ENCODE results near the gene IRF4.
"Not testable (repeated sequence)": the region's sequence is repeated elsewhere in the genome, so short reads cannot be mapped to it uniquely, and the experiment has no call there.

Gene IRF4

DNA sequence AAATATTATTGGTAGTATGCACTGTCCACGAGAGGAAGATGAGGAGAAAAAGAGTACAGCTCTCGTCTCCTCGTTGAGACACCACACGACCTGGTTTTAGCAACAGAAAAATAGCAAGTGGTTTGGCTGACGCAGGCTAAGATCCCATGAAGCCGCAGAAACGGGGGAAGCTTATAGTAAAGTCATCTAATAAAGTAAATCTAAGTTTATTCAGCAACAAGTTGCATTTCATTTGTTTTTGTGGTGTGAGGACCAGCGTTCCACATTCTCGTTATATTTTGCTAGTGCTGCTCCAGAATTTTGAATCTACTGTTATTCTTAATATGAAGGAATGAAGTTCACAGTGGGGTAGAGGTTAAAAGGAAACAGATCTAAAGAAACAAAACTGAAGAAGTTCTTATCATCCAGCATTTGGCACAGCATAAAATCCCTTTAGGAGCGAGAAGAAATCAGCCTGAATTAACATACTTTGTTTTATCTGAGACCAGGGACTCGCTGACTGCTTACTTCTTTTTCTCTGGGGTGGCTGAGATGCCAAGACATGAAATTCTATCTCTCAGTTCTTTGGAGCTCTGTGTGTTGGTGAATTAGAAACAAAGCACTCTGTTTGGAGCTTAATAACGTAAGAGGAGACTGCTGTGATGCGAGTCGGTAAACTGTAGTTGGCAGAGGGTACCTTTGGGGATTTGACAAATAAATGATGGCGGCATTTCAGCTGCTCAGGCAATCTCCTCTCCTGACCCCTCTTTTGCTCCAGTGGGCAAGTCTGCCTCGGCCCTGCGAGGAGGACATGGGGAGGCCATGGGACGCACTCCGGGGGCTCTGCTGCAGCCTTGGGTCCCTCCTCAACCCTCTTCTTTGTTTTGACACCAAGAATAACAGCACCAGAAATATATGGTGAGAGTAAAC lies 24.9 kb upstream of the IRF4 start:
- no peak for DNase-seq

- no peak for DNase-seq
These were observed 24.2 kb upstream of the IRF4 start for GRCh38 chr6:367298-367794.

DNA sequence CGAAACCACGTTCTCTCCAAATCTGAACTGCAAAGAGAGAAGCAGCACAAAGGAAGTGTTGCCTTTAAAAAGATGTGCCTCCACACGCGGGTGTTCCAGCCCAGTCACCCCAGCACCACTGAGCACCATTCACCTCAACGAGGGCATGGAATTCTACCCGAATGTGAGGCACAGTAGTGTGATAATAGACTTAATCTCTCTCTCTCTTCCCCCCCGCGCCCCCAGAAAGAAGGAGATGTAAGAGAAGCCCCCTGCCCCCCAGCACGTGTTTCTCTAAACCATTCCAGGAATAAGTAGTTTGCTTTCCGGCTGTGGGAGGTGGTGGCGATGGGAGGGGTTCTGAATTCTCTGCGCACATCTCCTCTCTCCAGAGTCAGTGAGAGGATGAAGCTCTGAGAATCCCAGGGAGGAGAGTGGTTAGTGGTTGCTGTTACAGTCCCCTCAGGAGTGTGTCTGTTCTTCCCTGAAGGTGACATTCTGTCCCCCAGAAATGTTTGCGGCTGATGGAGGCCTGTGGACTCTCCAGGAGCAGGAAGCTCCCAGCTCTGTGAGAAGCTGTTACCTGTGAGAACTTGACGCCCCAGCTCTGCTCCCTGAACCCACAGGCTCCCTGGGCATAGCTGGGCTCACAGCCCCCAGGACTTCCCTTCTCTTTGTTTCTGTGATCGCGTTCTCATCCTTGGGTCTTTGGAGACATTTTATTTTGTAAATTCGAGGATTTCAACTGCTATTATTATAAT lies 23.5 kb upstream of the IRF4 start:
- no peak for DNase-seq

GRCh38 chr6:369559-370431 lies 21.8 kb upstream of the IRF4 start:
- DNase-seq: no peak

GRCh38 chr6:370555-370954 lies 21.0 kb upstream of the IRF4 start:
- no peak for DNase-seq

DNA sequence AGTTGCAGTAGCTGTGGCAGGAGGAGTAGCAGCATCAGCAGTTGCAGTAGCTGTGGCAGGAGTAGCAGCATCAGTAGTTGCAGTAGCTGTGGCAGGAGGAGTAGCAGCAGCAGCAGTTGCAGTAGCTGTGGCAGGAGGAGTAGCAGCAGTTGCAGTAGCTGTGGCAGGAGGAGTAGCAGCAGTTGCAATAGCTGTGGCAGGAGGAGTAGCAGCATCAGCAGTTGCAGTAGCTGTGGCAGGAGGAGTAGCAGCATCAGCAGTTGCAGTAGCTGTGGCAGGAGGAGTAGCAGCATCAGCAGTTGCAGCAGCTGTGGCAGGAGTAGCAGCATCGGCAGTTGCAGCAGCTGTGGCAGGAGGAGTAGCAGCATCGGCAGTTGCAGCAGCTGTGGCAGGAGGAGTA lies 19.7 kb upstream of the IRF4 start:
- DNase-seq: not testable (repeated sequence)

- DNase-seq: no peak
These were observed 19.1 kb upstream of the IRF4 start for GRCh38 chr6:372336-372911.

- DNase-seq: no peak
These were observed 18.5 kb upstream of the IRF4 start for GRCh38 chr6:373031-373430.

DNA sequence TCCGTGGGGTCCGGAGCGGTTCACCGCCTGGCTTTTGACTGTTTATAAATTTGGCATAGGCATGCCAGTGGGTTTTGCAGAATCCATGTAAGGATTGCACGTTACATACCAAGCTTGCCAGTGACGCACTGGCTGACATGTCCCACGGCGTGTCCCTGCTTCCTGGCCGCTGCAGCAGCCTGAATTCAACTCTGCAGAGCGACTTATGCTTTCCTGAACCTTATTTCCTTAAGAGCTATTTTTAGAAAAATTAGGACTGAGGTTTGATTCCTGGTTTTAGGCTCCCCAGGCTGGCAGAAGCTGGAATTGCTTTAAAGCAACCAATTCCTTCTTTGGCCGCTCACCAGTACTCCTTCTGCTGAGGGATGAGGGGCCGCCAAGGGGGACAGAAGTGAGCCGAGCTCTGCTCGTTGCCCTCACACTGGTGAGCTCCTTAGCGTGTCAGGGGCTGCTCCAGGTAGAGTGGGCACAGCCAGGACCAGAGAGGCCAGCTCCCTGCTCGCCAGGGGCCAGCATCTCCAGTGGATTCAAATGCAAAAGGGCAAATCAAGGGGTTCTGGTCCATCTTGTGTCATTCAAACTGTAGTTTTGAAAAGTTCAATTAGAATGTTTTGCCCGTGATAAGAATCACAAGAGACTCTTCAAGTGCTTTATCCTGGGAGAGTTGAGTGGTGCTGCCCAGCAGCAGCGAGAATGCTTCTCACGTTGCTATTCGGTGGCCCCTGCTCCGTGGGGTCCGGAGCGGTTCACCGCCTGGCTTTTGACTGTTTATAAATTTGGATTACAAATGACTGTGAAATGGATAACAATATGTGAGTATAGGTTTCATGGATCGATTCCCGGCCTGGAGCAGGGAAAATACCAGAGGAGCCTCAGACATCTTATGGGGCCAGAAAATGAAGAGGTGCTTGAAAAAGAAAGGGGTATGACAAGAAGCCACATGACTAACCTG lies 17.5 kb upstream of the IRF4 start:
- no peak for DNase-seq

DNA sequence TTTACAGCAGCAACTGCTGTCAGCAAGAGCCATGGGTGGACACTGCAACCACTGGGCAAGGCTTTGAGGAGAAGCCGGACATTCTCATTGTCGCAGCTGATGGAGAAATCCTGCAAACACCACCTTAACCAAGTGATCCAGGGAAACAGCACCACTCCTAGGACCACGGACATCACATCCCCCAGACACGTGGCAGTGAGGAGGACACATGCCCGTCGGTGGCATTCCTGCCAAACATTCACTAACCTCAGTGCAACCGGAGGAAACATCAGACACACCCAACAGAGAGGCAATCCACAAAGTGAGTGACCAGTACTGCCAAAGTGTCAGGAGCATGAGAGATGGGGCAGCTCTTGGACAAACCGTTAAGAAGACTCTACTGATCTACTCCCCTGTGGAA lies 16.6 kb upstream of the IRF4 start:
- DNase-seq: no peak

DNA sequence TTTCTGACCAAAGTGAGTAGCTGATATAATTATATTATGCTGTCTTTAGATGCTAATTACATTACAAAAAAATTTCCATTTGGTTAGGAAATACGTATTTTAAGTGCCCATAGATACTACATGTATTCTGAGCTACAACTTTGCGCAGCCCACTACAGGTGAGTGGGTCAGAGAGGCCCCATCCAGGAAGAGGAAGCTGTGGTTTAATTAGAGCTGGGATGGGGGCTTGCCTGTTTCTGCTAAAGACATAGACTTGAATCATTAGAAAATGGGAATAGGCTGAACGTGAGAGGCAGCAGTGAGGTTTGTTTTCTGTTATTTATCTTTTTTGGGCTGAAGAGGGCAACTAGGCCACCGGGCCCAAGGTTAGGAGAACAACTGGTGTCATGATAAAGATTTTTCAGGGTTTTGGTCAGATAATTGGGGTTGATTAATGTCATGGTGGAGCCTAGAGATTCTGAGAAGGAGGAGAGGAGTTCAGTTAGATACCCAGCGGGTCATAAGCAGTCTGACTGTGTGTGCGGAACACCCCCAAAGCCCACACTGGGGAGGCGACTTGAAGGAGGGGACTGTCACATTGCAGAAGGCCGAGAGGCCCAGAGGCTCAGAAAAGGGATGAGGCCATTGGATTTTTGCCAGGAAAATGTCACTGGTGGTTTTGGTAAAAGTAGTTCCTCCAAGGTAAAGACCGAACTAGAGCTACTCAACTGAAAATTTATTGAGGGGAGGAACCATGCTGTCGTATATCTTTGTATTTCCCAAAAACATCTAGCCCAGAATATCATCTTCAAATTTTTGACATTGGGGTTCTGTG lies 14.5 kb upstream of the IRF4 start:
- DNase-seq: no peak

DNA sequence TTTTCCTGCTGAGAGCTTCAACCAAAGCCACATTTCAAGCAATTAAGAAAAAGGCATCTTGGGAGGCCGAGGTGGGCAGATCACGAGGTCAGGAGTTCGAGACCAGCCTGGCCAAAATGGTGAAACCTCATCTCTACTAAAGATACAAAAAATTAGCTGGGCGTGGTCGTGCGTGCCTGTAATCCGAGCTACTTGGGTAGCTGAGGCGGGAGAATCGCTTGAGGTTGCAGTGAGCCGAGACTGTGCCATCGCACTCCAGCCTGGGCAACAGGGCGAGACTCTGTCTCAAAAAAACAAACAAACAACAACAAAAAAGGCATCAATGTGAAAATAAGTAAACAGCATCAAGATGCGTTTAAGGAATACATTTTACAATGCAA lies 13.9 kb upstream of the IRF4 start:
- DNase-seq: not testable (repeated sequence)

GRCh38 chr6:378090-378957 lies 13.2 kb upstream of the IRF4 start:
- no peak for DNase-seq

GRCh38 chr6:378958-379409 lies 12.6 kb upstream of the IRF4 start:
- no peak for DNase-seq

DNA sequence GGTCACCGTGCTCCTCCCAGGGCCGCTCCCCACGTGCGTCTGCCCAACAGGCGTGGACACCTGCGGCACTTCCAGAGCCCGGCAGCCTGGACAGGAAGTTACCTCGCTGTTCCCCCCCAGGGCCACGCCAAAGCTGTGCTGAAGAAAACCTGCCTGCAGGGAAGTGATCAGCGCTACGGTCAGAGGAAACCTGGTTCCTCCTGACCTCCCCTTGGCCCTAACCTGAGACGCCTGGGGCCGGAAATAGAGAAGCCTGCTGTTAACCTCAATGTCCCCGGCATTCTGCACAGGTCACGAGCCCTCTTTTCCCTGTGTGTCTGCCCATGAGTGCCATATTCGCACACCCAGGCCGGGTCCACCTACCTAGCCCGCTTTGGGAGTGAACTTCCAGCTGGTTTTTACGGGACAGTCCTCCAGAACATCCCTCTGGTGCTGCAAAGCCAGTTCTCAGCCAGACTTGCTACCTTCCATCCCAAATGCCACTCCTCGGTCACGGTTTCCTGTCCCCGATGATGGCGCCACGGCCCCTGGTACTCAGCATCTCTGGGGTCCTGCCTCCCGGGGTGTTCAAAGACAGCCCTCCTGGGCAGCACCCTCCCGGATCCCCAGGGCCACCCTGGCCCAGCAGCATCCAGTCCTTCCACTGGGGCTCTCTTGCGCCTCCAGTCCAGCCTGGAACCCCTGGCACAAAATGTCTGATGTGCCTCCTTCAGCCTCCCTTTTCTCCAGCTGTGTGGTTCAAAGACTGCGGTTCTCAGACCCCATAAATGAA lies 12.0 kb upstream of the IRF4 start:
- no peak for DNase-seq

DNA sequence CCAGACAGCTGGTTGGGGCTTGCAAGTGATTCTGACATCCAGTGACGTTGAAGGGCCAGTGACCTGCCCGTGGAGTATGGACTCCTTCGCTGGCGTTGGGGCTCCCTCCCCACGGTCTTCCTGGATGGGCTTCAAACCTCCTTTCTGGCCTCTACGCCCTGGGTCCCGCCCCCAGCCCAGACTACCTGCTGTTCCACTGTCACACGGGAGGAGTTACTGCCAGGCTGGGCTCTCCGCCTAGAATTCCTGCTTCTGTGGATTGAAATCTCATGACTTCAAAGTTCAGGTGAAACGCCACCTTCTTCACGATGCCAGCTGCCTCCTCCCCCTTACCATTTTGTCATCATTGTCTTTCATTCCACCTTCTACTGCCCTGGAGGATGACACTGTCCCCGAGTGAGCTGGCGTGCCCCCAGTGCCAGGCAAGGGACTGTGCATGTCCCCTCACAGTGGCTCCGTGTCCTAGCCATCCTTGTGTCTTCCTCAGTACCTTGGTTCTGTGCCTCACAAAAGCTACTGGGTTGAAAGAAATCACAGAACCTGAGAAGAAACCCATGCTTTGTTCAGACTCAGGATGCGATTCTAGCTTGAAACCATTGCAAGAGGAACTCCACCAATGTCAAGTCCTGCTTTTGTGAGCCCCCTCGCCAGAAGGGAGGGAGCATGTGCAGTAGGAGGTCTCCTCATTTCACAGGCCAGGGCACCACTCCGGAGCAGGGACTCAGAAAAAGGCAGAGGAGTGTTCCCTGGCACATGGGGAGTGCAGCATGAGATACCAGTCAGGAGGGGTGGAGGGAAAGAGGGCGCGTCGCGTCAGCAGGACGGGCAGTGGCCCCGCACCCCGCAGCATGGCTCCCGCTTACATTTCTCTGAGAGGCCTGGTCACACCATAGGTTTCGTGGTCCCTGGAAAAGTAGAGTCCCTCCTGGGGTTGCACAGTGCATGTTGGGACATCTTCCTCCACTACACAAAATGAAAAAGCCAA lies 11.0 kb upstream of the IRF4 start:
- DNase-seq: no peak

DNA sequence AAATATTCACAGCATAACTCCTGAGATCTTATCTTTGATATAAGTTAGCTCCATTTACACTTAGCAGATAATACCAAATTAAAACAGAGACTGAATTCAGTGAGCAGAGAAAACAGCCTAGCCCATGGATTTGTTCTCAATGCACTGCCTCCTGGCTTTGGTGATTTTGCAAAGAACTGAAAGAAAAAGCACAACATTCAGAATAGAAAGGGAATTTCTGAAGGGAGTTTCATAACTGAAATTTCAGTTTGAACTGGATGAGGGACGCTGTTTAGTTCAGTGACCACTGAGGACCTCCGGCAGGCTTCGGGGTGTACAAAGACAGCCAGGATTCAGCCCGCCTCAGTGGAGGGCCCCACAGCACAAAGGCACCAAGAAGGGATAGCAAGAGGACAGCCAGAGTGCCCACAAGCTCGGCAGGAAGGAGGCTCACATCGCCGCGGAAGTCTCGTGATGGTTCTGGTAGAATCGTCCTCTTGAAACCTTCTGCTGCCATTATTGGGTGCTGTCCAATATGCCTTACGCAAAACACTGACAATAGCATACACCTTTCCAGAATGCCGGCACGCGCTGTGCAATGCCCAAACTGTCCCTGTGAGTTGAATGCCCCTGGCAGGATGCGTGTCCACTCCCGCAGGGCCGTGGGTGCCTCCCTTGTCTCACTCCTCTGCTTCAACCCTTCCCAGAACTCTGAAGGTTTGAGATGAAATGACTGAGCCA lies 9.7 kb upstream of the IRF4 start:
- no peak for DNase-seq

Data from CD4-positive, alpha-beta T cell treated with Interleukin-21 for 1 hour (primary cell).